Esophagus squamous epithelium (tissue), 5 donors: ENCODE measurements around the gene CTDSPL. TPM values are rescaled to one million over a fixed set of nuclear protein-coding genes. Genes with fewer than 3 reads are reported as not detected.
"Not testable (repeated sequence)": the region's sequence is repeated elsewhere in the genome, so short reads cannot be mapped to it uniquely, and the experiment has no call there.

ENCODE experiments used
- DNase-seq: peaks from one replicate; lab custom pipeline; 2025; lab: John Stamatoyannopoulos, UW
- H3K27ac ChIP-seq, 4 donors: fragments of 200-600 bp; sonication (generic); one replicate each; pipeline ENCODE4 v1.5.1; 2016 to 2019; ENCODE audit warnings: mild to moderate bottlenecking in 1 of 4
- H3K27me3 ChIP-seq, 4 donors: fragments of 200-600 bp; sonication (generic); 1 replicate in 3 of 4; 2 replicates in 1 of 4; pipeline versions ENCODE4 v1.5.1 to v1.6.0; 2017 to 2021; ENCODE audit warnings: antibody characterized with exemption in 1 of 4
- H3K36me3 ChIP-seq, 3 donors: fragments of 200-600 bp; sonication (generic); one replicate each; pipeline ENCODE4 v1.5.1; 2016 to 2019
- H3K4me1 ChIP-seq, 3 donors: fragments of 200-600 bp; sonication (generic); one replicate each; pipeline ENCODE4 v1.5.1; 2017 to 2019
- H3K4me3 ChIP-seq, 4 donors: fragments of 200-600 bp; sonication (generic); 1 replicate in 3 of 4; 2 replicates in 1 of 4; pipeline ENCODE4 v1.5.1; 2016 to 2019; ENCODE audit warnings: mild to moderate bottlenecking in 2 of 4, moderate library complexity in 1 of 4
- H3K9me3 ChIP-seq, 3 donors: fragments of 200-600 bp; sonication (generic); one replicate each; pipeline ENCODE4 v1.5.1; 2016 to 2019
- POLR2A ChIP-seq, 4 donors: fragments of 450-650 bp; IDR thresholded peaks; one replicate each; pipeline ENCODE4 v1.6.1; 2017; ENCODE audit warnings: antibody characterized with exemption in 4 of 4, mild to moderate bottlenecking in 4 of 4, moderate library complexity in 3 of 4
- WGBS, 2 donors: methylation state at CpG; one replicate each; pipeline ENCODE4 v1.1.5; 2018; 5-methylcytosine and 5-hydroxymethylcytosine counted together
- intact Hi-C: fragments of 100-400 bp; cut with DNase I; formaldehyde crosslinking; loops from one replicate; pipeline ENCODE4 v1.15.0; 2022
- small RNA-seq, 4 donors: library from RNA; depleted of rRNA; stranded (forward); fragments of <200 nt; gene quantifications; one replicate each; pipeline ENCODE3, GENCODE V24; 2016
- total RNA-seq, 4 donors: library from RNA; depleted of rRNA; stranded (reverse); fragments of >200 nt; gene quantifications; one replicate each; pipeline ENCODE4 v1.1.0, GENCODE V29; 2016
- TF ChIP-seq, protein P1 (sequence below), 6 experiments: fragments of 450-650 bp in 4 of 6; fragments of 200-600 bp in 2 of 6; sonication (generic) in 2 of 6; IDR thresholded peaks; one replicate each; pipeline ENCODE4 v1.5.1; 2016 to 2019; ENCODE audit warnings: antibody characterized with exemption in 6 of 6, mild to moderate bottlenecking in 4 of 6, moderate library complexity in 4 of 6
- donor health status: DM: yes; HTN: yes; CAD: no.

Gene CTDSPL
- total RNA-seq, 4 donors from 2014 or later = 20.7 to 55.1 (median 30.8) TPM

DNA sequence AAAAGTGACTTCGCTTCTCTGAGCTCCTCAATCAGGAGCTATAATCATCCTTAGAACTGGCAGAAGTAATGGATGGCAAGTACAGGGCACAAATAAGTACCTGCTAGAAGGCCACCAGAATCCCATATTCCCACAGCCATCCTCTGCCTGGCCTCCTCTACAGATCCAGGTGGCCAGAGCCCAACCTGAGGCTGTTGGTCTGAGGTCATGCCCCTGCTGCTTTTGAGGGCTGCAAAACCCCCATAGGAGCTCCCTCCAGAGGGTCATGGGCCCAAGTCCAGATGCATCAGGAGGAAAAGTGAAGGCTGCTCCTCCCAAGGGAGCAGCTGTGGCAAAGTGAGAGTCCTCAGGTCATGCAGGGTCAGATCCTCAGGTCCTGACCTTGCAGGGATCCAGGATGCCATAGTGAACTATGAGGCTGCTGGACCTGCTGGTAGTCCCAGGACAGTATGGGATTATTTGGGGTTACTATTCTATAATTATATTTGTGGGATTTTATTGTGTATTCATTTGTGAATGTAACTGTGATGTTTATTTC is 170.7 kb downstream of the CTDSPL start:
- Histone ChIP-seq H3K27me3 (no peaks in the 10 kb centered on the region), H3K27ac (peak overlapping the region in 2 of 4 donors; percentile 94 to 95), H3K4me1 (peaks cover 27 to 63% (median 35%) of the 10 kb centered on the region in 3 donors), H3K36me3 (no peaks in the 10 kb centered on the region), H3K9me3 (no peaks in the 10 kb centered on the region), H3K4me3 (no peak overlapping the region)
- TF ChIP-seq, protein P1, sequence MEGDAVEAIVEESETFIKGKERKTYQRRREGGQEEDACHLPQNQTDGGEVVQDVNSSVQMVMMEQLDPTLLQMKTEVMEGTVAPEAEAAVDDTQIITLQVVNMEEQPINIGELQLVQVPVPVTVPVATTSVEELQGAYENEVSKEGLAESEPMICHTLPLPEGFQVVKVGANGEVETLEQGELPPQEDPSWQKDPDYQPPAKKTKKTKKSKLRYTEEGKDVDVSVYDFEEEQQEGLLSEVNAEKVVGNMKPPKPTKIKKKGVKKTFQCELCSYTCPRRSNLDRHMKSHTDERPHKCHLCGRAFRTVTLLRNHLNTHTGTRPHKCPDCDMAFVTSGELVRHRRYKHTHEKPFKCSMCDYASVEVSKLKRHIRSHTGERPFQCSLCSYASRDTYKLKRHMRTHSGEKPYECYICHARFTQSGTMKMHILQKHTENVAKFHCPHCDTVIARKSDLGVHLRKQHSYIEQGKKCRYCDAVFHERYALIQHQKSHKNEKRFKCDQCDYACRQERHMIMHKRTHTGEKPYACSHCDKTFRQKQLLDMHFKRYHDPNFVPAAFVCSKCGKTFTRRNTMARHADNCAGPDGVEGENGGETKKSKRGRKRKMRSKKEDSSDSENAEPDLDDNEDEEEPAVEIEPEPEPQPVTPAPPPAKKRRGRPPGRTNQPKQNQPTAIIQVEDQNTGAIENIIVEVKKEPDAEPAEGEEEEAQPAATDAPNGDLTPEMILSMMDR (IDR thresholded peaks at IDR 0.05) = no peak
- TF ChIP-seq POLR2A (IDR thresholded peaks at IDR 0.05) = no peak
- intact Hi-C loops = loop anchor here (10.0 kb wide), 1 partner anchor 102 kb away; the partner anchor contains the start of genes ACAA1 and MYD88
- no peak for DNase-seq
- 93% methylated on average over 1 of the region's 1 CpG; no CpG with 5 or more reads in 1 of the 2 donors for WGBS, 2 donors

- not testable (repeated sequence) for DNase-seq, H3K4me3 ChIP-seq, H3K9me3 ChIP-seq, H3K27ac ChIP-seq, H3K36me3 ChIP-seq, H3K27me3 ChIP-seq
- intact Hi-C loops = loop anchor here (10.0 kb wide), 1 partner anchor 101 kb away; the partner anchor contains the start of genes ACAA1 and MYD88
- peaks cover 23 to 53% (median 29%) of the 10 kb centered on the region in 3 donors for H3K4me1 ChIP-seq
- 77 to 80% methylated on average over 4 to 5 of the region's 7 CpGs for WGBS, 2 donors
These were observed 171.9 kb downstream of the CTDSPL start for GRCh38 chr3:38033586-38033985.

Small RNA genes within 50 kb of the gene (small RNA-seq; reads per million reads assigned to genes)
- gene MIR26A1 (1.1 to 3.3 (median 2.0) reads per million in 4 donors), gene RF00019 (0 reads per million in 4 donors)

Other genes with a start within 250 kb of the CTDSPL start
- 10 to 100 TPM in 1 of 4 donors, 1 to 10 TPM in 3; 5.5 to 13.0 (median 6.1) TPM for gene VILL, start 128.9 kb downstream of the CTDSPL start, total RNA-seq
- gene PLCD1, start 167.8 kb downstream of the CTDSPL start, total RNA-seq = 10 to 100 TPM; 24.2 to 37.9 (median 35.0) TPM
- under 1 TPM in 1 of 4 donors, not detected in 3; 0.19 TPM for gene DLEC1, start 177.3 kb downstream of the CTDSPL start, total RNA-seq